HepG2 (cell line): Measurements from ENCODE around the gene ADGRB3.

Experiments used
- BCL6 ChIP-seq: IDR thresholded peaks from 2 replicates; pipeline ENCODE4 v1.6.1; 2016; ENCODE audit warnings: missing genetic modification reagents, missing compliant biosample characterization
- CBFB ChIP-seq: sonication (generic); formaldehyde crosslinking; IDR thresholded peaks from 2 replicates; pipeline ENCODE4 v1.4.0; 2020; ENCODE audit warnings: missing genetic modification reagents
- CBX2 ChIP-seq, 2 experiments: fragments of 200-600 bp in 1 of 2; sonication (generic); formaldehyde crosslinking in 1 of 2; IDR thresholded peaks; 2 replicates each; pipeline versions ENCODE4 v1.7.0 to v1.8.1; 2018 to 2022; ENCODE audit warnings: low read depth in 2 of 2, low read length in 1 of 2, mild to moderate bottlenecking in 1 of 2, missing genetic modification reagents in 1 of 2
- CTCF ChIP-seq: sonication (generic); formaldehyde crosslinking; IDR thresholded peaks from 2 replicates; pipeline ENCODE4 v1.5.0; 2020; ENCODE audit warnings: mild to moderate bottlenecking, missing genetic modification reagents, moderate library complexity
- HBP1 ChIP-seq: IDR thresholded peaks from 2 replicates; pipeline ENCODE4 v1.6.1; 2016; ENCODE audit warnings: low read depth, control low read depth
- POLR2A ChIP-seq, 2 experiments: IDR thresholded peaks; 2 replicates each; pipeline ENCODE4 v1.6.1; 2011; ENCODE audit warnings: low read depth in 2 of 2, low read length in 2 of 2, mild to moderate bottlenecking in 1 of 2, moderate library complexity in 1 of 2; ENCODE audit not compliant: insufficient read depth in 1 of 2
- ZBTB7A ChIP-seq: sonication (generic); formaldehyde crosslinking; IDR thresholded peaks from 2 replicates; pipeline ENCODE4 v1.8.0; 2022; ENCODE audit warnings: mild to moderate bottlenecking, missing genetic modification reagents
- ZNF768 ChIP-seq: sonication (generic); formaldehyde crosslinking; IDR thresholded peaks from 2 replicates; pipeline ENCODE4 v1.4.0; 2020; ENCODE audit warnings: missing genetic modification reagents

GRCh38 chr6:68628161-68628560 is 6.9 kb upstream of the ADGRB3 start:
- TF ChIP-seq BCL6 = no peak
- no peak for TF ChIP-seq POLR2A (IDR thresholded peaks at IDR 0.05; ENCODE audit: insufficient read depth in 1 of 2, low read depth in 2 of 2, low read length in 2 of 2)
- no peak for TF ChIP-seq ZNF768
- no peak for TF ChIP-seq CBX2 (IDR thresholded peaks at IDR 0.05; ENCODE audit: low read depth, low read length)
- no peak for TF ChIP-seq CBX2 (CRISPR knock-in tag; IDR thresholded peaks at IDR 0.05; ENCODE audit: low read depth)
- no peak for TF ChIP-seq CBFB (CRISPR knock-in tag)
- no peak for TF ChIP-seq ZBTB7A (CRISPR knock-in tag)
- no peak for TF ChIP-seq HBP1 (CRISPR knock-in tag)
- no peak for TF ChIP-seq CTCF (CRISPR knock-in tag)
